ENCODE data around the gene ZNF382.

The ZNF382 gene

DNA sequence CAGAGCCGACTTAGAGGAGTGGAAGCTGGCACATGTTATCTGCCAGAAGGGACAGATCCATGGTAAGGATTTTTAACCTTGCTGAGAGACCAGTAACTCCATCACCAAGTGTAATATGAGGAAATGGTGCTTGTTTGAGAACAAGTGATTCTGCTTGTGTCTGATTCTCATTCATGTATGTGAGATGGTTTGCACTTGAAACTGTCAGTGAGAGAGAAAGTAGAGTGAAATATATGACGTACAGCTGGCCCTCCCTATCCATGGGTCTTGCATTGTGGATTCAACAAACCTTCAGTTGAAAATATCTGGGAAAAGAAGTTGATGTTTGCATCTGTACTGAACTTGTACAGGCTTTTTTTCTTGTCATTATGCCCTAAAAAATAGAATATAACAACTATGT lies 63.5 kb downstream of the ZNF382 start:
- H3K27ac ChIP-seq, result no peak overlapping the region

DNA sequence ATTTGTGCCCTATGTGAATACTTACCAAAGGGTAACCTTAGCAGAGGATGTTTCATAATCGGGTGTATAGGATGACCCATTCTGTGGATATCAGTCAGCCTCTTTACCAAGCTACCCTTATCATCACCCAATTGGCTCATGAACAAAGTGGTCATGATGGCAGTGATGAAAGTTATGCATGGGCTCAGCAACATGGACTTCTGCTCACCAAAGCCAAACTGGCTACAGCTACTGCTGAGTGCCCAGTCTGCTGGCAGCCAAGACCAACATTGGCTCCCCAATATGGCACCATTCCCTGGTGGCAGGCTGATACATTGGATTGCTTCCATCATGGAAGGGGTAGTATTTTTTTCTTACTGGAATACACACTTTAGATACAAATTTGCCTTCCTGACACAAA lies 67.3 kb downstream of the ZNF382 start:
- Histone ChIP-seq H3K4me3 (no peak overlapping the region), H3K27ac (no peak overlapping the region)

More for the DNA sequence above, 63.5 kb downstream of the ZNF382 start:
- H3K4me3 ChIP-seq, result no peak overlapping the region

DNA sequence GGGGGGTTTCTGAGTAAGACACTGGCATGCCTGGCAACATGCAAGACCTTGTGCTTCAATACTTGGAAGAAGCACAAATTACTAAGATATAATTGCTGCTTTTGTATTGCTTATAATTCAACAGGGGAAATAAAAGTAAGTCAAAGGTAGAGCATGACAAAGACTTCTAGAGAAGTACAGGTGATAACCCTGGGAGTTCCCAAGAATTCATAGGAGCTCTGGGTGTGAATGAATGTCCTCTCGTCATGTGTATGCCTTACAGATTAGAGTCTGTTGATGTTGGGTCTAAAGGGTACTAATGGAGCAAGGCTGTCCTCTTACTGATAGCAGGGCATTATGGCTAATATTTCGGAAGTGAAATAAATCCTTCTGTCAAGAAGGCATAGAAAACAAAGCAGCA lies 69.1 kb downstream of the ZNF382 start:
- H3K27ac ChIP-seq, result no peak overlapping the region
- H3K4me3 ChIP-seq, result no peak overlapping the region

DNA sequence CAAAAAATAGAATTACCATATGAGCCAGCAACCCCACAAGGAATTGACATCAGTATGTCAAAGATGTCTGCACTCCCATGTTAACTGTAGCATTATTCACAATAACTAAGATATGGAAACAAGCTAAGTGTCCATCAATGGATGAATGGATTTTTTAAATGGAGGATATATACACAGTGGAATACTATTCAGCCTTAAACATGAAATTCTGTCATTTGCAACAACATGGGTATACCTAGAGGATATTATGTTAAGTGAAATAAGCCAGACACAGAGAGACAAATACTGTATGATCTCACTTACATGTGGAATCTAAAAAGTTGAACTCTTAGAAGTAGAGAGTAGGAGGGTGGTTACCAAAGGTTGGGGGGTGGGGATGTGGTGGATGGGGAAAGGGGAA lies 74.3 kb downstream of the ZNF382 start:
- no peak overlapping the region for H3K27ac ChIP-seq

More for the DNA sequence above, 74.3 kb downstream of the ZNF382 start:
- H3K4me3 ChIP-seq, result no peak overlapping the region

All from skin epidermis (tissue), 12 donors.